Upper lobe of left lung (tissue), 6 donors: ENCODE results near the gene NSD1. TPM values are rescaled to one million over a fixed set of nuclear protein-coding genes. Genes with fewer than 3 reads are reported as not detected.

Experiments
- ATAC-seq, 2 donors: fragments of 200-7000 bp; cut with Tn5 transposase; one replicate each; pipeline ENCODE4 v1.9.1; 2022; ENCODE audit warnings: mild to moderate bottlenecking in 2 of 2, moderate library complexity in 2 of 2; ENCODE audit not compliant: low FRiP score in 2 of 2
- DNase-seq, 2 donors: peaks; one replicate each; pipeline ENCODE4 v3.0.0-alpha.2; 2019 to 2020
- H3K27ac ChIP-seq, 4 donors: fragments of 200-600 bp; sonication (generic); one replicate each; pipeline ENCODE4 v1.5.1; 2016 to 2019
- H3K27me3 ChIP-seq, 4 donors: fragments of 200-600 bp; sonication (generic); one replicate each; pipeline ENCODE4 v1.5.1; 2017 to 2019
- H3K36me3 ChIP-seq, 4 donors: fragments of 200-600 bp; sonication (generic); one replicate each; pipeline ENCODE4 v1.5.1; 2016 to 2019
- H3K4me1 ChIP-seq, 4 donors: fragments of 200-600 bp; sonication (generic); one replicate each; pipeline ENCODE4 v1.5.1; 2018 to 2019
- H3K4me3 ChIP-seq, 4 donors: fragments of 200-600 bp; sonication (generic); one replicate each; pipeline ENCODE4 v1.5.1; 2017 to 2019; ENCODE audit warnings: mild to moderate bottlenecking in 2 of 4, moderate library complexity in 1 of 4
- H3K9me3 ChIP-seq, 4 donors: fragments of 200-600 bp; sonication (generic); one replicate each; pipeline ENCODE4 v1.5.1; 2018 to 2019
- EP300 ChIP-seq, 4 donors: sonication (generic); formaldehyde crosslinking; IDR thresholded peaks; one replicate each; pipeline ENCODE4 v1.5.1; 2017; ENCODE audit warnings: antibody characterized with exemption in 4 of 4, control low read depth in 2 of 4
- POLR2A ChIP-seq, 4 donors: fragments of 450-650 bp; IDR thresholded peaks; one replicate each; pipeline ENCODE4 v1.5.1; 2016 to 2017; ENCODE audit warnings: antibody characterized with exemption in 4 of 4, mild to moderate bottlenecking in 2 of 4
- POLR2AphosphoS5 ChIP-seq, 2 donors: sonication (generic); formaldehyde crosslinking; IDR thresholded peaks; one replicate each; pipeline ENCODE4 v1.5.1; 2017; ENCODE audit warnings: antibody characterized with exemption in 2 of 2
- WGBS, 2 donors: methylation state at CpG; one replicate each; pipeline ENCODE4 v1.1.5; 2017 to 2018; 5-methylcytosine and 5-hydroxymethylcytosine counted together
- total RNA-seq, 6 donors: library from RNA; depleted of rRNA in 4 of 6; stranded (reverse); fragments of >200 nt in 4 of 6; gene quantifications; one replicate each; pipeline versions ENCODE4 v1.1.0 to v1.2.1, GENCODE V29; 2016 to 2021
- TF ChIP-seq, protein P1 (sequence below), 6 experiments: fragments of 450-650 bp in 4 of 6; fragments of 200-600 bp in 2 of 6; sonication (generic) in 2 of 6; IDR thresholded peaks; one replicate each; pipeline ENCODE4 v1.5.1; 2016 to 2019; ENCODE audit warnings: antibody characterized with exemption in 6 of 6
- donor health status: DM: no; HTN: no; CAD: no; lungs with moderate emphysema.
- donor health status: DM: no; HTN: yes; CAD: no; lungs with severe emphysema.

NSD1 gene
- total RNA-seq, 6 donors from 2014 or later: 33.0 to 69.1 (median 55.7) TPM

- no peak for TF ChIP-seq POLR2A (IDR thresholded peaks at IDR 0.05)
- no peak for TF ChIP-seq EP300 (IDR thresholded peaks at IDR 0.05)
- TF ChIP-seq, protein P1, sequence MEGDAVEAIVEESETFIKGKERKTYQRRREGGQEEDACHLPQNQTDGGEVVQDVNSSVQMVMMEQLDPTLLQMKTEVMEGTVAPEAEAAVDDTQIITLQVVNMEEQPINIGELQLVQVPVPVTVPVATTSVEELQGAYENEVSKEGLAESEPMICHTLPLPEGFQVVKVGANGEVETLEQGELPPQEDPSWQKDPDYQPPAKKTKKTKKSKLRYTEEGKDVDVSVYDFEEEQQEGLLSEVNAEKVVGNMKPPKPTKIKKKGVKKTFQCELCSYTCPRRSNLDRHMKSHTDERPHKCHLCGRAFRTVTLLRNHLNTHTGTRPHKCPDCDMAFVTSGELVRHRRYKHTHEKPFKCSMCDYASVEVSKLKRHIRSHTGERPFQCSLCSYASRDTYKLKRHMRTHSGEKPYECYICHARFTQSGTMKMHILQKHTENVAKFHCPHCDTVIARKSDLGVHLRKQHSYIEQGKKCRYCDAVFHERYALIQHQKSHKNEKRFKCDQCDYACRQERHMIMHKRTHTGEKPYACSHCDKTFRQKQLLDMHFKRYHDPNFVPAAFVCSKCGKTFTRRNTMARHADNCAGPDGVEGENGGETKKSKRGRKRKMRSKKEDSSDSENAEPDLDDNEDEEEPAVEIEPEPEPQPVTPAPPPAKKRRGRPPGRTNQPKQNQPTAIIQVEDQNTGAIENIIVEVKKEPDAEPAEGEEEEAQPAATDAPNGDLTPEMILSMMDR (IDR thresholded peaks at IDR 0.05): no peak
- TF ChIP-seq POLR2AphosphoS5 (IDR thresholded peaks at IDR 0.05): no peak
- H3K27me3 ChIP-seq: no peaks in the 10 kb centered on the region
- ATAC-seq (no peak), DNase-seq (no peak)
- peaks cover 18 to 77% (median 51%) of the 10 kb centered on the region in 4 donors for H3K36me3 ChIP-seq
- H3K9me3 ChIP-seq: no peaks in the 10 kb centered on the region
- H3K4me3 ChIP-seq: no peak overlapping the region
- WGBS, 2 donors: 90 to 91% methylated on average over 3 of the region's 3 CpGs
- no peak overlapping the region for H3K27ac ChIP-seq
- no peaks in the 10 kb centered on the region for H3K4me1 ChIP-seq
Observed at GRCh38 chr5:177270653-177271052, 137.1 kb downstream of the NSD1 start.

DNA sequence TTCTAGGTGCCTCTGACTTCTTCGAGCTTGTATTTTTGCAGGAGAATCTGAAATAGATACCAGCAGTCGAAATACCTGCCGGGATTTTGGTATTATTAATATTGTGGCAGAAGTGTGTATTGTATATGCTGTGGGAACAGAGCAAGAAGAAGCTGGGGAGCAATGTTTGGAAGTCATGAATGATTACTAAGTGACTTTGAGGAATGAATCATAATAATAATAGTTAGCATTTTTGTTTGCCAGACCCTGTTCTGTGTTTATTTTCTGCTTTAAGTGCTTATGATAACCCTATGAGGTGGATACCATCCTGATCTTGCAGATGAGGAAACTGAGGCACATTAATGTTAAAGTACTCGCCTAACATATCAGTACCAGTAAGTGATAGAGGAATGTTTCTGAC, 137.5 kb downstream of the NSD1 start:
- H3K27me3 ChIP-seq: no peaks in the 10 kb centered on the region
- DNase-seq (no peak), ATAC-seq (no peak)
- H3K4me1 ChIP-seq: no peaks in the 10 kb centered on the region
- TF ChIP-seq EP300 (IDR thresholded peaks at IDR 0.05) (no peak), POLR2AphosphoS5 (IDR thresholded peaks at IDR 0.05) (no peak), POLR2A (IDR thresholded peaks at IDR 0.05) (no peak)
- TF ChIP-seq, protein P1 (IDR thresholded peaks at IDR 0.05): no peak
- no peaks in the 10 kb centered on the region for H3K9me3 ChIP-seq
- 93% methylated on average over 4 of the region's 4 CpGs for WGBS, 2 donors
- no peak overlapping the region for H3K27ac ChIP-seq
- peaks cover 18 to 77% (median 52%) of the 10 kb centered on the region in 4 donors for H3K36me3 ChIP-seq
- H3K4me3 ChIP-seq: no peak overlapping the region

DNA sequence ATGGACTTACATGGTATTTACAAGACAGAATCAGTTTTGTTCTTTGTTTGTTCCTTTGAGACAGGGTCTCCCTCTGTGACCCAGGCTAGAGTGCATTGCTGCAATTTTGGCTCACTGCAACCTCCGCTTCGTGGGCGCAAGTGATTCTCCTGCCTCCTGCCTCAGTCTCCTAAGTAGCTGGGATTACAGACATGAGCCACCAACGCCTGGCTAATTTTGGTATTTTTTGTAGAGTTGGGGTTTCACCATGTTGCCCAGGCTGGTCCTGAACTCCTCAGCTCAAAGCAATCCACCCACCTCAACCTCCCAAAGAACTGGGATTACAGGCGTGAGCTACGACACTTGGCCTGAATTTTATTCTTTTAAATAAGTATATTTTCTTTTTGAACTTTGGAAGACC, 142.3 kb downstream of the NSD1 start:
- DNase-seq (no peak), ATAC-seq (no peak)
- Histone ChIP-seq H3K9me3 (no peaks in the 10 kb centered on the region), H3K4me1 (peaks cover 0 to 3% (median 0%) of the 10 kb centered on the region in 4 donors), H3K4me3 (no peak overlapping the region), H3K27me3 (no peaks in the 10 kb centered on the region), H3K27ac (no peak overlapping the region), H3K36me3 (peaks cover 17 to 67% (median 46%) of the 10 kb centered on the region in 4 donors)
- 81 to 95% methylated on average over 6 of the region's 6 CpGs for WGBS, 2 donors
- TF ChIP-seq POLR2A (IDR thresholded peaks at IDR 0.05) (no peak), EP300 (IDR thresholded peaks at IDR 0.05) (no peak), POLR2AphosphoS5 (IDR thresholded peaks at IDR 0.05) (no peak)
- TF ChIP-seq, protein P1 (IDR thresholded peaks at IDR 0.05): no peak

- Histone ChIP-seq H3K4me1 (peaks cover 0 to 3% (median 0%) of the 10 kb centered on the region in 4 donors), H3K4me3 (no peak overlapping the region), H3K36me3 (peaks cover 19 to 66% (median 46%) of the 10 kb centered on the region in 4 donors), H3K27ac (no peak overlapping the region), H3K9me3 (no peaks in the 10 kb centered on the region), H3K27me3 (no peaks in the 10 kb centered on the region)
- TF ChIP-seq POLR2AphosphoS5 (IDR thresholded peaks at IDR 0.05): no peak
- TF ChIP-seq POLR2A (IDR thresholded peaks at IDR 0.05): no peak
- TF ChIP-seq, protein P1 (IDR thresholded peaks at IDR 0.05): no peak
- no peak for TF ChIP-seq EP300 (IDR thresholded peaks at IDR 0.05)
- no peak for ATAC-seq
- no peak for DNase-seq
- WGBS, 2 donors: 47 to 67% methylated on average over 1 of the region's 1 CpG
Observed at GRCh38 chr5:177276886-177277285, 143.3 kb downstream of the NSD1 start.

DNA sequence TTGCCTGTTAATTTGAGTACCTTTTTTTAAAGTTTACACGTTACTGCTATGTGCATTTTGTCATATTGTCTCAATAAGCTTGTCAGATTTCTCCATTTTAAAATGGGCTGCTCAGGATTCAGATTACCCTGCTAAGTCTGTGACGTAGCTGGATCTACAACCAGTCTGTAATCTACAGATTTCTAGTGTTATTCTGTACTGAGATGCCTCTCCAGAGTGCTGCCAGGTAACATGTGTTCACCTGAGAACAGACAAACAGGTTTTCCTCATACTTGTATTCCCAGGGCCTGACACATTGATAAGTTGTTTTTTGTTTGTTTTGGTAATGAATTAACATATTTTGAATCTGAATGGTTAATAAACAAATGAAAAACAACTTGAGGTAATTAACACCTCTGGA, 154.6 kb downstream of the NSD1 start:
- Histone ChIP-seq H3K4me1 (no peaks in the 10 kb centered on the region), H3K27me3 (no peaks in the 10 kb centered on the region), H3K4me3 (no peak overlapping the region), H3K36me3 (peaks cover 38 to 97% (median 75%) of the 10 kb centered on the region in 4 donors), H3K27ac (no peak overlapping the region), H3K9me3 (no peaks in the 10 kb centered on the region)
- DNase-seq: no peak
- WGBS, 2 donors: 88% methylated on average over 2 of the region's 2 CpGs
- no peak for TF ChIP-seq EP300 (IDR thresholded peaks at IDR 0.05)
- TF ChIP-seq, protein P1 (IDR thresholded peaks at IDR 0.05): no peak
- TF ChIP-seq POLR2A (IDR thresholded peaks at IDR 0.05): no peak
- TF ChIP-seq POLR2AphosphoS5 (IDR thresholded peaks at IDR 0.05): no peak
- no peak for ATAC-seq
